DMS53 treated with DMSO at 0.1 percent for 48 hours (cell line): ENCODE measurements around the gene NDRG3.

Experiments used
- DNase-seq: peaks from one replicate; lab custom pipeline; 2025; ENCODE audit not compliant: unreplicated experiment; lab: John Stamatoyannopoulos, UW

The NDRG3 gene

DNA sequence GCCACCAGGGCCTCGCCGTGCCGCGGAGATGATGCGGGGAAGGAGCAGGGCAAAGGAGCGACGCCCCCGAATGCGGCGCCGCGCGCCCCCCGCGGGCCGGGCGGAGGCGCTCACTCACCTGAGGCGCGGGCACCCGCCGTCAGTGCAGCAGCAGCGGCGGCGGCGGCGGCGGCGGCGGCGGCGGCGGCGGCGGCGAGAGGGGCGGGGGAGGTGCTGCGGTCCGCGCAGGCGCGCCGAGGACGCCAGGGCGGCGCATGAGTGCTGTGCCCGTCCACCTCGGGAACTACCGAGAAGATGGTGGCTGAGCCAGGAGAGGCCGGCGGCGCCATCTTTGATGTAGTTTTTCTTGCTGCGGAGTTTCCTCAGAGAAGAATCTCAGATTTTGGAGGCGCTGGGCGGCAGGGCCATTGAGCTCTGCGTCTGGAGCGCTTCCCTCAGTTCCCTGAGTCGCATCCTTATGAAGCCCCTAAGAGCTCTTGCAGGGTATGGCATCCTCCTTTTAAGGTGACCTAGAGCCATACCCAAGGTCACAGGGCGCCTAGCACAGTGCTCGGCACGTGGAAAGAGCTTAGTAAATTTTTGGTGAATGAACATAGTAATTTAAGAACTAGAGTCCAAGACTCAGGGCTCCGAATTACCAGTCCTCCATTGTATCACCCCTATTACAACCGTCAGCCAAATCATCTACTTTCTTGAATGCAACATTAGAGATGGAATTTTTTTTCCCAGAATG is at the start of gene NDRG3:
TSS of gene NDRG3 (minus strand) at position 164 of the 733 bp plus-strand sequence. CDS start 24,355 bp downstream, outside the sequence.
- DNase-seq = peak; percentile 94

DNA sequence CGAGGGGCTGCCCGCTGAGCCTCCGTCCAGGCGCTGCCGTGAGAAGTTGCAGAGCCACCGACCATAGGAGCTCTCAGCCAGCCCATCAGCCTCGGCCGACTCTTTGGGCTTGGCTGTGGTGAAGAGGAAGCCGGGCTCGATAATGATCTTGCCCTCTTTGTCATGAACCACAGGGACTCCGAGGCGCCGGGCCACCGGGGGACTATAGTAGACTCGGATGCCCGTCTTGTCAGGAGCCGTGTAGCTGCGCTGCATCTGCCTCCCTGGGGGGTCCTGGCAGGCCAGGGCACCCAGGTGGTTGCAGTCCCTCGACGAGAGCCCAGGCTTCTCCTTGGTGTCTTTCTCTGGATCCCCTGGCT is 48.2 kb upstream of the NDRG3 start:
- DNase-seq = no peak

DNA sequence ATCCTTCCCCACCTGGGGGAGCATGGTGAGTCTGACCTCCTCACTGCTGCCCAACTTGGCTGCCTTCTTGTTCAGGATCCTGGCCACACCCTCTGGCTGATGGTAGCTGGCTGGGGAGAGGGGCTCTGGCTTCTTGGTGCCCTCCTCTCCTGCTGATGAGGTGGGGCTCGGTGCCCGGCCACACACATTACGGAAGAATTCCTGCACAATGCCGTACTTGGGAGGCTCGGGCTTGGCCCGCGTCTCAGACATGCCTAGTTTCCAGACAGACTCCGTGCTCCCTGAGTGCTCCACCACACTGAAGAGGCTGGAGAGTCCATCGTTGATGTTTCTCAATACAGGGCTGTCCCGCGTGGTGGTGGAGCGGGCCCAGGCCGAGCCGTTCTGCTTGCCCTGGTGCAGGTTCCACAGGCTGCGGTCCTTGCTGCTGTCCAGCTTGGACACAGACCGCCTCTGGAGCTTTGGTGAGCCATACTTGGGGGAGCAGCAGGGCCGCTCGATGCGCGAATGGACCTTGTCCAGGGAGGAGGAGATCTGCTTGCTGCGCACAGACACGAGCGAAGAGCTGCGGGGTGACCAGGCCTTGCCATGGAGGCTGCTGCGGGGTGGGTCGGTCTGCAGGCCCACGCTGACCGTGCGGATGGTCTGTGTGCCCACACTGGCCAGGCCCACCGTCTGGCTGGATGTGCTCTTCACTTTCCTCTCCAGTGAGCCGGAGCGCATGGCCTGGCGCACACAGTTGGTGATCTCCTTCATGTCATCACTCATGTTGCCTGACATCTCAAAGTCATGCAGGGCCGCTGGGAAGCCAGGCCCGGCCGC is 47.6 kb upstream of the NDRG3 start:
- DNase-seq = no peak

DNA sequence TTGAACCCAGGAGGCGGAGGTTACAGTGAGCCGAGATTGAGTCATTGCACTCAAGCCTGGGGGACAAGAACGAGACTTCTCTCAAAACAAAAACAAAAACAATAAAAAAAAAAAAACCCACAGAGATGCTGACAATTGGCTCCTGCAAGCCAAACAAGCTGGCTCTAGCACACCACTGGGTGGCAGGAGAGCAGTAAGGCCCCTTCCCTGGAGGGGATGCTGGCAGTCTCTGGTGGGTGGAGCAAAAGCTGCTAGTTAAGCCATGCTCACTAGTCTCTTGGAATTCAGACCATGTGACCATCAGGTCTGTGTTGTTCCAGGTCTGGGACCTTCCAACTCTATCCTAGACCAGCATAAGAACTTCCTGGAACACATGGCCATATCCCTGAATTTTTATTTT is 46.5 kb upstream of the NDRG3 start:
- peak; percentile 2 for DNase-seq

DNA sequence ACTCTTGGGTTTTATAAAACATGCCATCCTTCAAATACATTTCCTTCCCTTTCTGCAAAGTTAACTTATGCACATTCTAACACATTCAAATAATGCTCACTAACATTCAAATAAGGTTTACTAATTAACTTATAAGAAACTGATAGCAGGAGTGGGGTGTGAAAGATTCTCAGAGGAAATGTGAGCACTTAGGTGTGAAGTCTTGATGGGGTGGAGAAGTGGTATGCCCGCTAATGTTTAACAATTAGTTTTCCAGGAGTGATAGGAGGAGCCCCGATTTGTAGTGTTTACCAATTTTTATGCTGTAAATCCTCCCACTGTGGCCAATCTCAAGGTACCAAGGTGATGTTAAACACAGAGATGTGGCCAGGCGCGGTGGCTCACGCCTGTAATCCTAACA is 46.0 kb upstream of the NDRG3 start:
- no peak for DNase-seq

DNA sequence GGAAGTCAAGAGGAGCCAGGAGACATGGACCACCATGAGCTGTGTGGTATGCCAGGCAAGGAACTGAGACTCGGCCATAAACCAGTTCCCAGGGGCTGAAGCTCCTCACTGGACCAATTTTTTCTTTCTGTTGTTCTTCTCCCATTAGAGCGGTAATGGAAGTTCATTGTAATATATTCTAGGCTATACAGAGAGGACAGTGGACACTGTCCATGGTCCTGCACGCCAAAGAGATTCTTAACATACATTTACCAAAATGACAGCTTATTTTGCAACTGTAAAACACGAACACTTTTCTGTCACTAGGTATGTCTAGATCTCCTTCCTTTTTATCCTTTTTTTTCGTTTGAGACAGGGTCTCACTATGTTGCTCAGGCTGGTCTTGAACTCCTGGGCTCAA is 40.8 kb upstream of the NDRG3 start:
- DNase-seq = no peak

DNA sequence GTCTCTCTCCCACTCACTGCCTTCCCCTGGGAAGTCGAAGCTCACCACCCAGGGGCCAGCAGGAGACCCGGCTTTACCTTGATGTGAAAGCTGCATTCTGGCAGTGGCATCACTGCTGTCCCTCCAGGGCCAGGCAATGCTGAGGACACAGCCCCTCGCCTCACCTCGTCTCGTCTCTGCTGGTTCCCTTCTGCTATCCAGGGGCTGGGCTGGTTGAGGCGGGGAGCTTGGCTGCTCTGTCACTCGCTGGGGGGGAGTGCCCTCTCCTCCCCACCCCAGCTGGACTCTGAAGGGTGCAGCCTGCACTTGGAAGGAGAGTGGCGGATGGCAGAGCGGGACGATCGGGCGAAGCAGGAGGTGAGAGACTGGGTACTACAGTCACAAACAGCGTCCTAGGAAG is 40.4 kb upstream of the NDRG3 start:
- no peak for DNase-seq

DNA sequence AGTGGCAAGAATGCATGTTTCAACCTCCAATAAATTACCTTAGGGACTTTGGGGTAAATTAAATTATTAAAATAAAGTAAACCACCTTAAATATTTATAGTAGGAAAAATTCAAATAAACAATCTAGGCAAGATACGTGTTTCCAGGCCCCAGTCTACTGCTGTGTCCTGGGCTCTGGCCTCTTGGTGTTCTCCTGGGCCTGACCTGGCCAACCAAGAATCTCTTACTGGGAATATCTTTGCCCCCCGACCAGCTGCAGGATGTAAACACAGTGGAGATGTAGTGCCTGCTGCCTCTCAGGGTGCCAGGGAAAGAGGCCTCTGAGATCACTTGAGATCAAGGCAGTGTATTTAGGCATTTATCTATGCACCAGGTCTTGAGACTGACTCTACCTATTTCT is 39.4 kb upstream of the NDRG3 start:
- no peak for DNase-seq

DNA sequence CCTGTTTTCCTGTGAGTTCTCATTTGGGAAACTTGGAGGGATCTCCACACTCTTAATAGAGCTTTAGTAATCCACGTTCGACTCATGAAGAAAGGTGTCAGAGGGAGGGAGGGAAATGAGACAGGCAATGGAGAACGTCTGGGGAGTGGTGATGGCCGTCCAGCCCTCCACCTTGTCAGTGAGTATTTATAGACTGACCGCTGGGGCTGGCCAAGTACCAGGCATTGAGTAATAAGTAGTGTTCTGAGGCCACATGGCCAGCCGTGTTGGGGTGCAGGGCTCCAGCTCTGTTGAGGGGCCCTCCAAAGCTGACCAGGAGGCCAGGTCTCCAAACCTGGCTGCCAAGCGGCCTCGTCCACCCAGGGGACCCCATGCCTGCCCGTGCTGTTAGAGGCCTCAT is 39.0 kb upstream of the NDRG3 start:
- DNase-seq = no peak

DNA sequence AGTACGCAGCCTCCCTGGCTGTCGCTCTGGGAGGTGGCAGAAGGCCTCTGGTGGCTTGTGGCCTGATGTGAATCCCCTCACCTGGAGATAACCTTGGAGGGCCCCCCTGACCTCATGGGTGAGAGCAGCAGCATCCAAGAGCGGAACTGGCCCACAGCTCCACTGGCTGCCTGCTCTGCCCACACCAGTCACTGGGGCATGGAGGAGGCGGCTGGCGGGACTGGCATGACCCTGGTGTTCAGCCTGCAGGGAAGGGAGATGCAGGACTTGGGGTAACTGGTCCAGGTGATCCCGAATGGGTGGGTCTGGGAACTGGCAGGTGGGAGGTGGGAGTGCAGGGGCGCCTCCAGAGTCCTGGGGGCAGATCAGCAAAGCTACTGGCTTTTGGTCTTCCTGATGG is 38.2 kb upstream of the NDRG3 start:
- no peak for DNase-seq

DNA sequence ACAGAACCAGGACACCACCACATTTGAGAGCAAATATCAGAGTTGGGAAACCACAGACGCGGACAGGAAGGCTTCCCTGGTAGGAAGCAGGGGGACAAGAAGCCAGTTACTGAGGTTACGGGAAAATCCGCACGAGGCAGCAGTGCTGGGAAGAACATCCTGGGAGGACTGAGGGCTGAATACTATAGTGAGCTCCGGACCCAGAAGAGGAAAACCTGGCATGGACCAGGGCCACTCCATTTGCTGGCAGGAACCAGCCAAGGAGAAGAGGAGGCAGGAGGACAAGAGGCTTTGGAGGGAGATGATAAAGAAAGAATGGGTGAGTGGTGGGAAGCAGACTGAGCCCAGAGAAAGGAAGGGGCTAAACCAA is 33.8 kb upstream of the NDRG3 start:
- DNase-seq = no peak

DNA sequence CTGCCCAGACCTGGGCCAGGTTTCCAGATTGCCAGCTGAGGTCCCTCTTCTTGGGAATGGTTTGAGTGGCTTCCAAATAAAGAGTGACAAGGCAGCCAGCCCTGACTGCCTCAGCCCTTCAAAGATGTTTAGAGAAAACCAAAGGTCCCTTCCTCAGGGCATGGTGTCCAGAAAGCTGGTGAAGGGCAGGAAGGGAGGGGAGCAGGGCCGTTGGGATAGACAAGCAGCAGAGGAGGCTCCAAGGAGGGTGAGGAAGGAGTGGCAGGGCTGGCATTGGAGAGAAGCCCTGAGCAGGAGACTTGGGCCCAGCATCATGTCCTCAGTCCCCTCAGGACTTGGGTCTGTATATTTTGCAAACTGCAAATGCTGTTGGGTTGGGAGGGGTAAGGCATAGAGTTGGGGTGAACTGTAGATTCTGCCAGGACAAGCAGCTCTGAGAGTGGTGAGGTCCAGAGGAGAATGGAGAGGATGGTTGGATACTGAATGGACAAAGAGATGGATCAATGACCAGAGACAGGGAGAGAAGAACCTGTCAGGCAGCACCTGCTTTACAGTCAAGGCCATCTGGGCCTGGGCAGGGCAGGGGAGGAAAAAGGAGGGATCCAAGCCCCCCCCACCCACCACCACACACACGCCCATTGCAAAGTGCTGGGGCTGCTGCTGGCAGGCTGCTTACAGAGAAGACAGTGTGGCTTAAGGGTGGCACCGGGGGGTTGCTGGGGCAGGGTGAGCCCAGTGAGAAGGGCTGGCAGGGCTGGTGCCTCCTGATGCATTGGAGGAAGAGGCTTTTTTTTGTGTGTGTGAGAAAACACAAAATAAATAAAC is 33.2 kb upstream of the NDRG3 start:
- no peak for DNase-seq

DNA sequence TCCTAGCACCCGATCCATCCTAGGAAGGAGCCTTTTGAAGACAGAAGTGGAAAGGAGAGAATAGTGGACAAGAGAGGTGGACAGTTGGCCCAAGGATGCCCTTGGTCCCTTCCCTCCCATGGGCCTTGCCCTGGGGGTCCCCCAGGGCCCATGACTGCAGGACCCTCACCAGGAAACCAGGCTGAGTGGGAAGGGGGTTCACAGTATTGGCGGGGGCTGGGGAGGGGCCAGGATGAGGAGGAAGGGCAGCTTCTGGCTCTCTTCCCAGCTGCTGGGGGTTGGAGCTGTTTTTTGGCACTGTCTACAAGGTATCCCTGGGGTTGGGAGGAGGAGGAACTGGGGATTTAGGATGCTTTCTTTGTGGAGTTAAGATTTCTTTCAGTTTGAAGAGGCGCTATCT is 31.7 kb upstream of the NDRG3 start:
- no peak for DNase-seq

DNA sequence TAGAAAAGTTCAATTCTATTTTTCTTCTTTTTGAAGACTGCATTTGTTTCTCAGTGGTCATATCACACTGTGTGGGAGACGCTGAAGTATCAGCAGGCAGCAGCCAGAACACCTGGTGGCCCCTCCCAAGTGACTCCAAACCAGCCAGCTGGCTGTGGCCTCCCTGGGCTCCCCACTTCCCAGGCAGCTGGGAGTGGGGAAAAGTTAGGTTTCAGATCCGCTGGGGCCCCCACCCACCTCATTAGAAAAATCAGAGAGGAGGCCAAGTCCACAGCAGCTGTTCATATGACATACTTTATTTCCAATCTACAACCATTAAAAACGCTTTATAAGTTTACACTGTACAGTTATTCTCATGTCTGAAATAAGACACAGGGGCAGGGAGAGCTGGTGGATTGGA is 31.3 kb upstream of the NDRG3 start:
- DNase-seq = no peak

DNA sequence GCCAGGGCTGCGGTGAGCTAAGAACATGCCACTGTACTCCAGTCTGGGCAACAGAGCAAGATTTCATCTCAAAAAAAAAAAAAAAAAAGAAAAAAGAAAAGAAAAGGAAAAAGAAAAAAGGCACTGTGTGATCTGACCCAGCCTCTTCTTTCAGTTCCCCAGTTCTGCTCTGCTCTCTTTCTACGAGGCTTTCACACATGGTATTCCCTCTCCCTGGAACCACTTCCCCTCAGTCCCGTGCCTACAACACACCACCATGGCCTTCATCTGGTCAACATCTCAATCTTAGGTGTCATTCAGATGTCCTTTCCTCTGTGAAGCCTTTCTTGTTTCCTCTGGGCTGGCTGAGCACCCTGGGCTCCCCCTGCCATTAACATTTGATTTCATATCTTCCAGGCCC is 29.9 kb upstream of the NDRG3 start:
- no peak for DNase-seq

DNA sequence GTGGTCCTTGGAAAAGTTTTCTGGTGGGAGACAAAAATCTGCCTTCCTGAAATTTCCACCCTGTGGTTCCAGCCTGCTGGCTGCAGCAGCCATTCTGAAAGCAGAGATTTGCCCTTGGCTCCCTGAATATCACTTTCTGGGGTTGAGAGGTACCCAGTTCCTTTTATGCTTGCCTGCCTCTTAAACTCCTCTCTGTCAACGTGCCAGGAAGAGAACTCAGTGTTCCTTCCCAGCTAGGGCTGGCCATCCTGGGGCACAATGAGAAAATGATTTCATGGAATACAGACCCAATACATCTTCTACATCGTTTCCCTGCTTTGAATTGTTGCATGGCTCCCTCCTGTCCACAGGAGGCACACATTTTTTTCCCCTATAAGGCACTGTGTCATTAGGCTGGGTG is 29.3 kb upstream of the NDRG3 start:
- no peak for DNase-seq

DNA sequence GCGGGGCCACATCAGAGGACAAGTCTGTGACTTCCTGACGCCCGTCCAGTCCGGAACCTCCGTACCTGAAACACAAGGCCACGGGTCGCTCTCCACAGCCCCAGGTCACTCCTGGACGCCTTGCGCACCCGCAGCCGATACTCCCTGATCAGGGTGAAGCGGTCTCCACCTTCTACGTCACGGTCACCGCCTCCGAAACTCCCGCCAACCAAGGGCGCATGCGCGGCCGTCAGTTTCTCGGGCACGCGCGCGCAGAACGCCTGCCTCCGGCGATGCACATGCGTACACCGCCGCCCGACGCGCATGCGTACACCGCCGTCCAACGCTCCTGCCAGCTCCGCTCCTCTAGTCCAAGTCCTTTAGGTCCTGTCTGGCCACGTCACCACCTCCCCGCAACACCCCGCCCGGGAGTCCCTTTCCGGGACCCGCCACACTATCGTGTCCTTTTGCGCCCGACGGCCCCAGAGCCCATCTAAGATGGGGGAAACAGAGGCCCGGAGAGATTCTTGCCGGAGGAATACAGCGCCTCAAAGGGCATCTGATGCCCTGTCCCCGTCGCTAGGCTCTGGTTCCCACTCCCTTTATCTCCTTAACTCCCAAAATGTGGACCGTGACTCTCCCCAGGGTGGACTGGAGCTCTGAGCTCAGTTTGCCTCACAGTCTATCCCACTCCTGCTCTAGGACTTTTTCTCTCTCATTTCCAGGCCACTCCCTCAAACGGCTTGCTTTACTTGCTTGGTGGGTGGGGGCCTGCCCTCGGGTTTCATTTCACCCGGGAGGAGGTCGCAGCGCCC is 27.9 kb upstream of the NDRG3 start, which contains the start of gene DSN1:
TSS of gene DSN1 (minus strand) at position 167 of the 794 bp plus-strand sequence. CDS start 2,305 bp downstream, outside the sequence.
- DNase-seq = peak; percentile 94

DNA sequence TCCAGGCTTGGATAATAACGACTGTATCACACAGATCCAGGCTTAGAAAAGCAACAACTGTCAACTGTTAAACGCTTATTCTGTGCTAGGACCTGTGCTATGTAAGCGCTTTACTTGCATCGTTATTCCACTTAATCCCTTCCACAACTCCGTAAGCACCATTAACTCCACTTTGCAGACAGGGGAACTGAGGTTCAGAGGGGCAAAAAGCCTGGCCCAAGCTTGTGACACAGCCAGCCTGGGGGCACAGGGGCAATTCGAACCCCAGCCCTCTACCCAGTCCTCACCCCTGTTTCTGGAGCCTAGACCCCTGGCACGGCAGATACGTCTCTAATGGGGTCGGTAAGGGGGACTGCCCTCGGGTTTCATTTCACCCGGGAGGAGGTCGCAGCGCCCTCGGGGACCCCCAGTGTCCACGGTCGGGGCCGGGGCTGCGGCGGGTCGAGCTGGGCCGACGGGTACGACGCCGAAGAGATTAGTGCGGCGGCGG is 27.3 kb upstream of the NDRG3 start:
- DNase-seq = no peak

DNA sequence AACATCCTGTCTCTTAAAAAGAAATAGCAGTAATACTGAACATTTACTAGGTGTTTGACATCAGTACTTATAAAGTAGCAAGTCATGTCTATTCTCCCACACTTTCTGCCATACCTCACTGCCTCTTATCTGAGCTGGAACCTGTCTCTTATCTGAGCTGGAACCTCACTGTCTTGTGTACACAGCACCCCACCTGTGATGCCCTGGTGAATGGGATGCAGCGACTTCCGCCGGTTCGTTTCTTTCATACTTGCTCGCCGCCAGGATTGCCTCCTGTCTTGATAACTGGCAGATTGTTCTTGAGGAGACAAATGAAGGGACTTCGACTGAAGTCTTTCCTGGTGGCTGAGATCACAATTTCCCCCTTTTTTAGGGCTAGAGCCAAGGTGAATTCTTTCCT is 24.8 kb upstream of the NDRG3 start:
- no peak for DNase-seq

DNA sequence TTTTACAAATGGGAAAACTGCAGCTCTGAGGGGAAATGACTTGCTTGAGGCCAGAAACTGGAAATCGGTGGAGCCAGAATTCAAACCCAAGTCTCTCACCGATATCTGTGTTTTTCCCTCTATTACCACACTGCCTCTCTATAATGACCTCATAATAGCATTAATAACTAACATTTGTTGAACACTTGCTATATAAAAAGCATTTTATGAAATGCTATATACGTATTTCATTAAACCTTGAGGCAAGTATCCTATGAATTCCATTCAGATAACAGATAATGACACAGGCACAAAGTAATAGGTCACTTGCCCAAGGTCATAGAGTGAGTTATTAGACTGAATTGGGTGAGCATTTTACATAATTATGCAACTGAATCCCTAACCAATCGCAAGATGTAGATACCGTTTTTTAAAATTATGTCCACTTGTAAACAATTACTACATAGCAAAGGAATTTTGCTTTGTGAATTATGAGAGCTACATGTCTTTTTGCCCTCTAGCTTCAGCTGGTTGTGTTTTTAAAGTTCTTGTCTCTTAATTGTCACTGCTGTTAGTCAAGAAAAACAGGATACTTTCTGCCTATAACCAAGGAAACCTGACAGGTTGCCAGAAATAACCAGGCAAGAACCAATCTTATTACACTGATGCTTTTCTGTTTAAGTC is 23.0 kb upstream of the NDRG3 start:
- DNase-seq = no peak
